Fibroblast of lung (primary cell): ENCODE data around the gene KLHL33.

Source experiments
- EZH2 ChIP-seq: IDR thresholded peaks from 2 replicates; pipeline ENCODE4 v1.5.1; 2012; ENCODE audit warnings: low read length, control low read depth, mild to moderate bottlenecking; ENCODE audit errors: missing control alignments
- TF ChIP-seq, protein P1 (sequence below), 2 donors: IDR thresholded peaks in 1 of 2; conservative IDR thresholded peaks in 1 of 2; 1 replicate in 1 of 2; 2 replicates in 1 of 2; pipeline ENCODE4 v1.5.1; 2011 to 2012; ENCODE audit warnings: low read length in 2 of 2, control low read depth in 1 of 2, inconsistent platforms in 1 of 2, low read depth in 1 of 2, mild to moderate bottlenecking in 1 of 2

GRCh38 chr14:20478894-20479293, 42.9 kb upstream of the KLHL33 start:
- TF ChIP-seq, protein P1, sequence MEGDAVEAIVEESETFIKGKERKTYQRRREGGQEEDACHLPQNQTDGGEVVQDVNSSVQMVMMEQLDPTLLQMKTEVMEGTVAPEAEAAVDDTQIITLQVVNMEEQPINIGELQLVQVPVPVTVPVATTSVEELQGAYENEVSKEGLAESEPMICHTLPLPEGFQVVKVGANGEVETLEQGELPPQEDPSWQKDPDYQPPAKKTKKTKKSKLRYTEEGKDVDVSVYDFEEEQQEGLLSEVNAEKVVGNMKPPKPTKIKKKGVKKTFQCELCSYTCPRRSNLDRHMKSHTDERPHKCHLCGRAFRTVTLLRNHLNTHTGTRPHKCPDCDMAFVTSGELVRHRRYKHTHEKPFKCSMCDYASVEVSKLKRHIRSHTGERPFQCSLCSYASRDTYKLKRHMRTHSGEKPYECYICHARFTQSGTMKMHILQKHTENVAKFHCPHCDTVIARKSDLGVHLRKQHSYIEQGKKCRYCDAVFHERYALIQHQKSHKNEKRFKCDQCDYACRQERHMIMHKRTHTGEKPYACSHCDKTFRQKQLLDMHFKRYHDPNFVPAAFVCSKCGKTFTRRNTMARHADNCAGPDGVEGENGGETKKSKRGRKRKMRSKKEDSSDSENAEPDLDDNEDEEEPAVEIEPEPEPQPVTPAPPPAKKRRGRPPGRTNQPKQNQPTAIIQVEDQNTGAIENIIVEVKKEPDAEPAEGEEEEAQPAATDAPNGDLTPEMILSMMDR (conservative IDR thresholded peaks at IDR 0.05 in 1 of 2, IDR thresholded peaks at IDR 0.05 in 1 of 2; ENCODE audit: low read depth in 1 of 2, low read length in 2 of 2), result no peak
- TF ChIP-seq EZH2, result no peak
